Activated T-cell treated with anti-CD3 and anti-CD28 coated beads, Interleukin-2, amount 50 U/mL, for 72 hours (primary cell): ENCODE data around the gene GAS7. TPM values are rescaled to one million over a fixed set of nuclear protein-coding genes. Genes with fewer than 3 reads are reported as not detected.

Experiments
- ATAC-seq, 2 donors: fragments of 150-1000 bp; cut with Tn5 transposase; replicated peaks in 1 of 2; 2 replicates each; pipeline ENCODE4 v1.10.0; 2021; ENCODE audit warnings: moderate library complexity in 2 of 2, mild to moderate bottlenecking in 1 of 2
- DNase-seq, 2 donors: peaks; one replicate each; pipeline ENCODE4 v3.0.0; 2021 to 2022; ENCODE audit warnings: mixed read lengths in 1 of 2
- H3K27ac Mint-ChIP-seq: one replicate; pipeline ENCODE4 v1.8.0; 2022; ENCODE audit warnings: mild to moderate bottlenecking, moderate library complexity, mixed read lengths
- H3K27me3 Mint-ChIP-seq: one replicate; pipeline ENCODE4 v1.8.0; 2022; ENCODE audit warnings: low read depth, mixed read lengths
- H3K36me3 Mint-ChIP-seq, 2 donors: one replicate each; pipeline ENCODE4 v1.8.0; 2022; ENCODE audit warnings: mixed read lengths in 2 of 2, mild to moderate bottlenecking in 1 of 2; ENCODE audit not compliant: insufficient read depth in 2 of 2
- H3K4me1 Mint-ChIP-seq: one replicate; pipeline ENCODE4 v1.8.0; 2022; ENCODE audit warnings: low read depth, mixed read lengths
- H3K4me3 Mint-ChIP-seq, 2 donors: one replicate each; pipeline ENCODE4 v1.8.0; 2022; ENCODE audit warnings: mild to moderate bottlenecking in 2 of 2, mixed read lengths in 2 of 2, moderate library complexity in 2 of 2
- H3K9me3 Mint-ChIP-seq, 2 donors: one replicate each; pipeline ENCODE4 v1.8.0; 2022; ENCODE audit warnings: mixed read lengths in 2 of 2
- total RNA-seq, 2 donors: library from RNA; stranded (reverse); gene quantifications; one replicate each; pipeline ENCODE4 v1.2.3, GENCODE V29; 2022

GAS7 gene
- total RNA-seq, 2 donors from 2014 or later = 0.72 to 1.3 TPM

GRCh38 chr17:9880582-9880999, 317.8 kb downstream of the GAS7 start:
- H3K36me3 Mint-ChIP-seq = peaks cover 5 to 7% of the 10 kb centered on the region in 2 donors
- peaks cover 13 to 17% of the 10 kb centered on the region in 2 donors for H3K9me3 Mint-ChIP-seq
- H3K27ac Mint-ChIP-seq = no peak overlapping the region
- ATAC-seq (no peak), DNase-seq (no peak)
- H3K4me1 Mint-ChIP-seq = no peaks in the 10 kb centered on the region
- H3K4me3 Mint-ChIP-seq = no peak overlapping the region
- H3K27me3 Mint-ChIP-seq = no peaks in the 10 kb centered on the region

GRCh38 chr17:9878786-9879525, 319.4 kb downstream of the GAS7 start:
- Mint-ChIP-seq H3K4me3 (no peak overlapping the region), H3K36me3 (peaks cover 5 to 7% of the 10 kb centered on the region in 2 donors), H3K27ac (no peak overlapping the region), H3K9me3 (peaks cover 13 to 16% of the 10 kb centered on the region in 2 donors), H3K4me1 (no peaks in the 10 kb centered on the region), H3K27me3 (no peaks in the 10 kb centered on the region)
- ATAC-seq (no peak), DNase-seq (no peak)

- DNase-seq (no peak), ATAC-seq (no peak)
- peaks cover 12% of the 10 kb centered on the region in 2 donors for H3K9me3 Mint-ChIP-seq
- H3K4me1 Mint-ChIP-seq = no peaks in the 10 kb centered on the region
- peaks cover 3 to 4% of the 10 kb centered on the region in 2 donors for H3K36me3 Mint-ChIP-seq
- H3K27me3 Mint-ChIP-seq = no peaks in the 10 kb centered on the region
- H3K27ac Mint-ChIP-seq = no peak overlapping the region
- no peak overlapping the region for H3K4me3 Mint-ChIP-seq
These were observed 320.1 kb downstream of the GAS7 start for GRCh38 chr17:9878356-9878755.

- Mint-ChIP-seq H3K36me3 (no peaks in the 10 kb centered on the region), H3K4me3 (no peak overlapping the region), H3K27me3 (no peaks in the 10 kb centered on the region), H3K4me1 (no peaks in the 10 kb centered on the region), H3K27ac (no peak overlapping the region), H3K9me3 (peaks cover 0 to 1% of the 10 kb centered on the region in 2 donors)
- ATAC-seq = no peak
- DNase-seq = no peak
These were observed 323.0 kb downstream of the GAS7 start for GRCh38 chr17:9875441-9875840.

- ATAC-seq (no peak), DNase-seq (no peak)
- Mint-ChIP-seq H3K4me1 (no peaks in the 10 kb centered on the region), H3K36me3 (no peaks in the 10 kb centered on the region), H3K4me3 (no peak overlapping the region), H3K9me3 (no peaks in the 10 kb centered on the region), H3K27me3 (no peaks in the 10 kb centered on the region), H3K27ac (no peak overlapping the region)
These were observed 323.7 kb downstream of the GAS7 start for GRCh38 chr17:9874722-9875121.

GRCh38 chr17:9872852-9873251, 325.6 kb downstream of the GAS7 start:
- H3K9me3 Mint-ChIP-seq = no peaks in the 10 kb centered on the region
- no peaks in the 10 kb centered on the region for H3K4me1 Mint-ChIP-seq
- ATAC-seq = no peak
- H3K36me3 Mint-ChIP-seq = no peaks in the 10 kb centered on the region
- no peaks in the 10 kb centered on the region for H3K27me3 Mint-ChIP-seq
- no peak overlapping the region for H3K27ac Mint-ChIP-seq
- no peak for DNase-seq
- H3K4me3 Mint-ChIP-seq = no peak overlapping the region

GRCh38 chr17:9868552-9868951, 329.9 kb downstream of the GAS7 start:
- Mint-ChIP-seq H3K4me1 (no peaks in the 10 kb centered on the region), H3K4me3 (no peak overlapping the region), H3K36me3 (no peaks in the 10 kb centered on the region), H3K9me3 (peaks cover under 1 to 3% of the 10 kb centered on the region in 2 donors), H3K27me3 (no peaks in the 10 kb centered on the region), H3K27ac (no peak overlapping the region)
- no peak for DNase-seq
- ATAC-seq = no peak

GRCh38 chr17:9865586-9865985, 332.8 kb downstream of the GAS7 start:
- no peak for ATAC-seq
- Mint-ChIP-seq H3K4me3 (no peak overlapping the region), H3K27ac (no peak overlapping the region), H3K27me3 (no peaks in the 10 kb centered on the region), H3K9me3 (peaks cover 2 to 3% of the 10 kb centered on the region in 2 donors), H3K36me3 (no peaks in the 10 kb centered on the region), H3K4me1 (no peaks in the 10 kb centered on the region)
- no peak for DNase-seq

- Mint-ChIP-seq H3K9me3 (peaks cover 4 to 5% of the 10 kb centered on the region in 2 donors), H3K27me3 (no peaks in the 10 kb centered on the region), H3K4me1 (no peaks in the 10 kb centered on the region), H3K4me3 (no peak overlapping the region), H3K27ac (no peak overlapping the region), H3K36me3 (no peaks in the 10 kb centered on the region)
- DNase-seq (no peak), ATAC-seq (no peak)
These were observed 335.5 kb downstream of the GAS7 start for GRCh38 chr17:9862949-9863348.

GRCh38 chr17:9862220-9862619, 336.2 kb downstream of the GAS7 start:
- Mint-ChIP-seq H3K4me1 (no peaks in the 10 kb centered on the region), H3K4me3 (no peak overlapping the region), H3K36me3 (no peaks in the 10 kb centered on the region), H3K27me3 (no peaks in the 10 kb centered on the region), H3K9me3 (peaks cover 4 to 5% of the 10 kb centered on the region in 2 donors), H3K27ac (no peak overlapping the region)
- ATAC-seq = no peak
- DNase-seq = no peak

- Mint-ChIP-seq H3K36me3 (no peaks in the 10 kb centered on the region), H3K4me1 (no peaks in the 10 kb centered on the region), H3K9me3 (peaks cover 4 to 5% of the 10 kb centered on the region in 2 donors), H3K4me3 (no peak overlapping the region), H3K27ac (no peak overlapping the region), H3K27me3 (no peaks in the 10 kb centered on the region)
- DNase-seq (no peak), ATAC-seq (no peak)
These were observed 337.6 kb downstream of the GAS7 start for GRCh38 chr17:9860851-9861250.

Other genes starting within 250 kb of the GAS7 start
- gene MYH13, start 174.4 kb upstream of the GAS7 start, total RNA-seq = not detected
- not detected for gene MYH8, start 223.3 kb upstream of the GAS7 start, total RNA-seq